OCI-LY1 (cell line): Measurements from ENCODE around the gene M1AP.

Experiments
- EZH2 ChIP-seq: fragments of 200-600 bp; sonication (generic), shearing (Covaris generic); IDR thresholded peaks from 2 replicates; pipeline ENCODE4 v1.8.0; 2017; ENCODE audit warnings: borderline replicate concordance, mixed run types, mild to moderate bottlenecking, antibody characterized with exemption, low read length, moderate library complexity, mixed read lengths
- TF ChIP-seq, protein P1 (sequence below): fragments of 200-600 bp; sonication (generic), shearing (Covaris generic); IDR thresholded peaks from 2 replicates; pipeline ENCODE4 v1.5.1; 2017; ENCODE audit warnings: mild to moderate bottlenecking, antibody characterized with exemption, low read length, moderate library complexity, mixed read lengths

DNA sequence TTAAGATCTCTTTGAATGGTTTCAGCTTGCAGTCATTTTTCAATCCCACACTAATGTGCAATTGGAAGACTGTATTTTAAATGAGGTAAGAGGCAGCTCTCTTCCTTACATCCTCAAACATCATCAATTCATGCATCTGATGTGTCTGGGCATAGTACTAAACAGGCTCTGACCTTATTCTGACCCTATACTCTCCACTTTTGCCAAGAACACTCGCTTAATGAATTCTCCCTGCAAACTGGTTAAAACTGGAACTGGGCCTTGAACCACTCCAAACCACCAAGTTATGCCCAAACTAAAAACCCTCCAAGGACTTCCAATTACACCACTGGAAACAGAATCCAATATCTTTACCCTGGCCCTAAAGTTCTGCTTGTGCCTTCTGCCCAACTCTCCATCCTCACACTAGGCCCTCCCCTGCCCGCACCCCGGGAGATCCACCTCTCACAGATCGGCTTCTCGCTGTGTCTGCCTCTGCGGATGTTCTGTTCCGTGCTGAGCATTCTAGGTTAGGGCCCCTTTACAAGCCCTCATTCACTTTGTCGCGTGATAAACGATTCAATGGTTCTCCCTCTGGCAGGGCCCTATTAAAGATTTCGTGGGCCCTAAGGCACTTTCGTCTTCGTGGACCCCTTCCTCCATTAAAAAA lies 1.2 kb downstream of the M1AP start:
- TF ChIP-seq, protein P1, sequence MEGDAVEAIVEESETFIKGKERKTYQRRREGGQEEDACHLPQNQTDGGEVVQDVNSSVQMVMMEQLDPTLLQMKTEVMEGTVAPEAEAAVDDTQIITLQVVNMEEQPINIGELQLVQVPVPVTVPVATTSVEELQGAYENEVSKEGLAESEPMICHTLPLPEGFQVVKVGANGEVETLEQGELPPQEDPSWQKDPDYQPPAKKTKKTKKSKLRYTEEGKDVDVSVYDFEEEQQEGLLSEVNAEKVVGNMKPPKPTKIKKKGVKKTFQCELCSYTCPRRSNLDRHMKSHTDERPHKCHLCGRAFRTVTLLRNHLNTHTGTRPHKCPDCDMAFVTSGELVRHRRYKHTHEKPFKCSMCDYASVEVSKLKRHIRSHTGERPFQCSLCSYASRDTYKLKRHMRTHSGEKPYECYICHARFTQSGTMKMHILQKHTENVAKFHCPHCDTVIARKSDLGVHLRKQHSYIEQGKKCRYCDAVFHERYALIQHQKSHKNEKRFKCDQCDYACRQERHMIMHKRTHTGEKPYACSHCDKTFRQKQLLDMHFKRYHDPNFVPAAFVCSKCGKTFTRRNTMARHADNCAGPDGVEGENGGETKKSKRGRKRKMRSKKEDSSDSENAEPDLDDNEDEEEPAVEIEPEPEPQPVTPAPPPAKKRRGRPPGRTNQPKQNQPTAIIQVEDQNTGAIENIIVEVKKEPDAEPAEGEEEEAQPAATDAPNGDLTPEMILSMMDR, result no peak
- TF ChIP-seq EZH2, result no peak
